K562 (cell line): ENCODE measurements around the gene CEP78. TPM values are rescaled to one million over a fixed set of nuclear protein-coding genes. Genes with fewer than 3 reads are reported as not detected.

ENCODE experiments used
- DIDO1 ChIP-seq: fragments of 450-650 bp; IDR thresholded peaks from 2 replicates; pipeline ENCODE4 v1.6.1; 2016; ENCODE audit warnings: low read depth, missing biosample characterization, missing genetic modification characterization
- FOSL1 ChIP-seq: fragments of 200-800 bp; sonication (Bioruptor generic); conservative IDR thresholded peaks from 2 replicates; pipeline ENCODE4 v1.6.1; 2016; ENCODE audit warnings: missing genetic modification characterization, missing compliant biosample characterization
- FOXJ2 ChIP-seq: fragments of 200-800 bp; sonication (Bioruptor generic); IDR thresholded peaks from 2 replicates; pipeline ENCODE4 v1.6.1; 2016; ENCODE audit warnings: missing genetic modification characterization, missing compliant biosample characterization
- POLR3A ChIP-seq: IDR thresholded peaks from 2 replicates; pipeline ENCODE4 v1.6.1; 2011; ENCODE audit warnings: borderline replicate concordance, mild to moderate bottlenecking, moderate library complexity; ENCODE audit not compliant: insufficient read length, insufficient read depth; ENCODE audit errors: extremely low read depth
- polyA plus RNA-seq, 8 experiments: library from polyadenylated mRNA; depleted of rRNA in 4 of 8; stranded (reverse) in 5 of 8; unstranded in 3 of 8; fragments of >200 nt; fragmentation: Nextera tagmentation in 2 of 8; fragmentation: Illumina TruSeq in 1 of 8; extraction: Ambion mirVana in 2 of 8; extraction: Trizol in 1 of 8; gene quantifications; 2 replicates each; pipeline versions ENCODE4 v1.2.1 to v1.2.3, GENCODE V29; 2011 to 2014; ENCODE audit warnings: inconsistent platforms in 1 of 8, missing spikeins in 1 of 8
- total RNA-seq, 7 experiments: library from RNA; depleted of rRNA in 6 of 7; stranded (reverse); fragments of >200 nt in 6 of 7; fragmentation: Illumina TruSeq in 2 of 7; extraction: Trizol in 2 of 7; gene quantifications; 2 replicates each; pipeline versions ENCODE4 v1.2.1 to v1.2.3, GENCODE V29; 2011 to 2021; ENCODE audit warnings: low replicate concordance in 1 of 7
- TF ChIP-seq, protein P1 (sequence below), 2 experiments: fragments of 450-650 bp; IDR thresholded peaks; 2 replicates each; pipeline ENCODE4 v1.6.1; 2016; ENCODE audit warnings: mild to moderate bottlenecking in 2 of 2, borderline replicate concordance in 1 of 2, low read depth in 1 of 2, moderate library complexity in 1 of 2

The CEP78 gene
- total and polyA plus RNA-seq, 9 of the 15 experiments (the other 6 are each of a cell fraction or from before 2014, with no cell fraction given) = 3.5 to 26.0 (median 21.5) TPM

DNA sequence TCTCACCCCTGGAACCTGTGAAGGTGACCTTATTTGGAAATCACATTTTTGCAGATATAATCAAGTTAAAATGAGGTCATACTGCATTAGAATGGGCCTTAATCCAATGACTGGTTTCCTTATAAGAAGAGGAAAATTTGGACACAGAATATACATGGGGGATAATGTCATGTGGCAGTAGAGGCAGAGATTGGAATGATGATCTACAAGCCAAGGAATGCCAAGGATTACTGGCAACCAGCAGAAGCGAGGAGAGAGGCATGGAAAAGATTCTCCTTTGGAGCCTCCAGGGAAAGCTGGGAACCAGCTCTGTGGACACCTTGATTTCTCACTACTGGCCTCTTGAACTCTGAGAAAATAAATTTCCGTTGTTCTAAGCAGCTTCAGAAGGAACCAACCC, 20.2 kb upstream of the CEP78 start (continued):
- TF ChIP-seq, protein P1, sequence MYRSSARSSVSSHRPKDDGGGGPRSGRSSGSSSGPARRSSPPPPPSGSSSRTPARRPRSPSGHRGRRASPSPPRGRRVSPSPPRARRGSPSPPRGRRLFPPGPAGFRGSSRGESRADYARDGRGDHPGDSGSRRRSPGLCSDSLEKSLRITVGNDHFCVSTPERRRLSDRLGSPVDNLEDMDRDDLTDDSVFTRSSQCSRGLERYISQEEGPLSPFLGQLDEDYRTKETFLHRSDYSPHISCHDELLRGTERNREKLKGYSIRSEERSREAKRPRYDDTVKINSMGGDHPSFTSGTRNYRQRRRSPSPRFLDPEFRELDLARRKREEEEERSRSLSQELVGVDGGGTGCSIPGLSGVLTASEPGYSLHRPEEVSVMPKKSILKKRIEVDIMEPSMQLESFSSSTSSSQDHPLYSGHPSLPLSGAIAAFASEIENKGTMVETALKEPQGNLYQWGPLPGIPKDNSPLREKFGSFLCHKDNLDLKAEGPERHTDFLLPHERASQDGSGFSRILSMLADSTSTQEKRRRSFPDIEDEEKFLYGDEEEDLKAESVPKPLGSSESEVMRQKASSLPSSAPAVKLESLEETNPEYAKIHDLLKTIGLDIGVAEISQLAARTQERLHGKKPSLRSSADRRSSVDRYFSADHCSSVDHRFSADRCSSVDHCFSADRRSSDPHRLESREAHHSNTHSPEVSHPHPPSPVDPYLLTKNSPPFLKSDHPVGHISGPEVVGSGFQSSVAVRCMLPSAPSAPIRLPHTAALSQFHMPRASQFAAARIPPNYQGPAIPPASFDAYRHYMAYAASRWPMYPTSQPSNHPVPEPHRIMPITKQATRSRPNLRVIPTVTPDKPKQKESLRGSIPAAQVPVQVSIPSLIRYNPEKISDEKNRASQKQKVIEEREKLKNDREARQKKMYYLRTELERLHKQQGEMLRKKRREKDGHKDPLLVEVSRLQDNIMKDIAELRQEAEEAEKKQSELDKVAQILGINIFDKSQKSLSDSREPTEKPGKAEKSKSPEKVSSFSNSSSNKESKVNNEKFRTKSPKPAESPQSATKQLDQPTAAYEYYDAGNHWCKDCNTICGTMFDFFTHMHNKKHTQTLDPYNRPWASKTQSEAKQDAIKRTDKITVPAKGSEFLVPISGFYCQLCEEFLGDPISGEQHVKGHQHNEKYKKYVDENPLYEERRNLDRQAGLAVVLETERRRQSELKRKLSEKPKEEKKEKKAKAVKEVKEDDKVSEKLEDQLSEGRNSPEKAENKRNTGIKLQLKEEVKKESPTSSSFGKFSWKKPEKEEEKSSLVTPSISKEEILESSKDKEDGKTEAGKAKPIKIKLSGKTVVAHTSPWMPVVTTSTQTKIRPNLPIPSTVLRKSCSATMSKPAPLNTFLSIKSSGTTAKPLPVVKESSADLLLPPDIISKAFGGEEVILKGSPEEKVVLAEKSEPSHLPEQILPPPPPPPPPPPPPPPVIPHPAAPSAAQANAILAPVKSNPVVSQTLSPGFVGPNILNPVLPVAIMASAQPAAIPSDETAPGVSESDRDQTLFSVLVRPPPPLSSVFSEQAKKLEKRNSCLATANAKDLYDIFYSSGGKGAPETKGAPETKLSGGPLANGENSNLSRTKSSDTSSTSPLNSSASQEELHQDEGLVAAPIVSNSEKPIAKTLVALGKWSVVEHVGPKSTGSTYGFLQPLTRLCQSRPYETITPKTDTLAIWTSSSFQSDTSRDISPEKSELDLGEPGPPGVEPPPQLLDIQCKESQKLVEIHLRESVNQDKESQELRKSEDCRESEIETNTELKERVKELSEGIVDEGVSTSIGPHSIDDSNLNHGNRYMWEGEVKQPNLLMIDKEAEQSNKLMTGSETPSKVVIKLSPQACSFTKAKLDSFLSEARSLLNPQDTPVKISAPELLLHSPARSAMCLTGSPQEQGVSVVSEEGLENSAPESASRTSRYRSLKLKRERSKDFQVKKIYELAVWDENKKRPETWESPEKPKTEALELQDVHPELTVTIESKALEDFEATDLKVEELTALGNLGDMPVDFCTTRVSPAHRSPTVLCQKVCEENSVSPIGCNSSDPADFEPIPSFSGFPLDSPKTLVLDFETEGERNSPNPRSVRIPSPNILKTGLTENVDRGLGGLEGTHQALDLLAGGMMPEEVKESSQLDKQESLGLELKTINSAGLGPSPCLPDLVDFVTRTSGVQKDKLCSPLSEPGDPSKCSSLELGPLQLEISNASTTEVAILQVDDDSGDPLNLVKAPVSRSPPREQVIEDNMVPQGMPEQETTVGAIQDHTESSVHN (IDR thresholded peaks at IDR 0.05; ENCODE audit: borderline replicate concordance in 1 of 2, low read depth in 1 of 2) = no peak
- TF ChIP-seq FOXJ2 (tag) (no peak), DIDO1 (tag) (no peak), POLR3A (no peak), FOSL1 (no peak)
